HG02970 (cell line): Measurements from ENCODE around the gene ZNF780B.

ENCODE experiments used
- ATAC-seq: cut with Tn5 transposase; IDR thresholded peaks from one replicate; pipeline ENCODE4 v1.9.1; 2021; ENCODE audit warnings: mild to moderate bottlenecking, moderate library complexity, moderate number of reproducible peaks; ENCODE audit not compliant: unreplicated experiment, low FRiP score

Gene ZNF780B

GRCh38 chr19:40055832-40056504 lies at the start of gene ZNF780B:
TSS of gene ZNF780B (minus strand) at chr19:40056231. CDS start at chr19:40050332, 5,899 bp downstream.
- no peak for ATAC-seq

DNA sequence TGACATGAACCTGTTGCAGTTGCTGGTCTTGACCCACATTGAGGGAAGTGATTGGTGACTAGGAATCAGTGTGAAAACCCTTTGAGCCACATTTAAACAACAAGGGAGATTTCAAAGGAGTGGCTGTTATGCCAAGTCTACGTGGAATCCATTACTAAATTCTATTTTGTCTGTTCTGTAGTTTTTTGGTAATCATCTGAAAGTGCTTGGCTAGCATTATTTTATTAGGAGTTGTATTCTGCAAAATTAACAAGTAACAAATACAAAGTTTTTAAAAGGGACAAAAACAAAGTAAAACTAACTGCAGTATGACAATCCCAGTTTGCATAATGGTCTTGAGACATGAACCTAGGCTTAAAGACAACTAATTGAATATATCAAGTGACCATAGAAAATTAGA lies 48.7 kb upstream of the ZNF780B start:
- ATAC-seq: no peak

DNA sequence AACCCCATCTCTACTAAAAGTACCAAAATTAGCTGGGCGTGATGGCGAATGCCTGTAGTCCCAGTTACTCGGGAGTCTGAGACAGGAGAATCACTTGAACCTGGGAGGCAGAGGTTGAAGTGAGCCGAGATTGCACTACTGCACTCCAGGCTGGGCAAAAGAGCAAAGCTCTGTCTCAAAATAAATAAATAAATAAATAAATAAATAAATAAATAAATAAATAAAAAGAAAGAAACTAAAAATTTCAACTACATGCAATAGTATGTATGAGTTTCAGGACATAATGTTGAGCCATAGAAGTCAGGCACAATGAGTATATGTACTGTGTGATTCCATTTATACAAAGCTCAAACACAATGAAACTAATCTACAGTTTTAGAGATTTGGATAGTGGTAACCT lies 47.6 kb upstream of the ZNF780B start:
- no peak for ATAC-seq

DNA sequence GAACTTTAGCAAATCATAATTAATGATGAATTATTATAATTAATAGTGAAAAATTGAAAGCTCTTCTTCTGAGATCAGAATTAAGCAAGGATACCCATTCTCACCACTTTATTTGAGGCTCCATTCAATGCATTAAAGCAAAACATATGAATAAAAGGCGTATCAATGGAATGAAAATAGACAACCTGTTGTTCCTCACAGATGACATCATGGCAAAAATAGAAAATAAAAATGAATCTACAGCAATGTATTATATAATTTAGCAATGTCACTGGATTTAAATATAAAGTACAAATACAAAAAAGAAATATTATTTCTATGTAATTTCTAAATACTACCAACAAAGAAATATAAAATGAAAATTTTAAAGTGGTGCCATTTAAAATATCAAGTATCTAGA lies 45.8 kb upstream of the ZNF780B start:
- ATAC-seq: no peak

- no peak for ATAC-seq
Observed at GRCh38 chr19:40093416-40093815, 37.4 kb upstream of the ZNF780B start.

- ATAC-seq: no peak
Observed at GRCh38 chr19:40091205-40092129, 35.4 kb upstream of the ZNF780B start.

DNA sequence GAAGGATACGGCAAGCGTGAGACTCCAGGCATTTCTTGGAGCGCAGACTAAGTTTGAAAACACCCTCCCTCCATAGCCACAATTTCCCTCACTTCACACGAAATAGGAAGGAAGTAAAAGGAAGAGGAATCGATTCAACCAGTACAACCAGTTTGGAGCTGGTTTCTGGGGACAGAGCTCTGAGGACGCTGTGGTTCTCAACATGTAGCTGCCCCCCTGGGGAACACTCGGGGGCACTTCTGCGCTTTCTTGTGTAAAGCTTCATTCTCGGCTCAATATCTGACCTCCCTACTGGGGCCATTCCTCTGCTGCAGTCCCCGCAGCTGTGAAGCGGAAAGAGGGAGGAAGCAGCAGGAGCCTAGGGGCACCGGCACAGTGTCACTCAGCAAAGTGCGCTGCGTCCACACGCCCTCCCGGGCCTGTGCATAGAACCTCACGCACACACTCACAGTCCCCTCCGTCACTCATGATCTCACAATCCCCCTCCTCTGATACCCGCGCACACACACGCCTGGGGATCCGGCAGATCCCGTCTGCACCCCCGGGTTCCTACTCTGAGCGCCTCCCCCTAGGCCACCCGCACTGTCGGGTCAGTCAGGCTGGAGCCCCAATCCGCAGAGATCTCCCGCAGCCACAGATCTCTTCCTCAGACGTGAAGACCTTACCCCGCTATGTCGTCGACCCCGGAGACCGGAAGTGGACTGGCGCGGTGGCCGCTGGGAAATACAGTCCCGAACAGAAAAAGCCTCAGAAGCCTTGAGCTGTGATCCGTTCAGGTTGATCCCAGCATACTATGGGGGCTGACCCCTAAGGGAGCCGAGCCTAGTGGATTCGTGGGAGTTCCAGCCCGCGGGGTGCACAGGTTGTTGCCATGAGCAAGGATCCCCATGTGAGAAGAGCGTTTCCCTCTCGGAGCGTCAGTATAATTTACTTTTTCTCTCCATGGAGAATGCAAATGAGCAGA lies 34.5 kb upstream of the ZNF780B start, which contains the start of gene ZNF780A:
Gene ZNF780A (minus strand): TSS at position 703 of the 964 bp plus-strand sequence. CDS start 6,190 bp downstream, outside the sequence.
- ATAC-seq: peak; percentile 71

- ATAC-seq: no peak
Observed at GRCh38 chr19:40089462-40089861, 33.4 kb upstream of the ZNF780B start.

GRCh38 chr19:40088299-40089047 lies 32.4 kb upstream of the ZNF780B start:
- ATAC-seq: no peak

DNA sequence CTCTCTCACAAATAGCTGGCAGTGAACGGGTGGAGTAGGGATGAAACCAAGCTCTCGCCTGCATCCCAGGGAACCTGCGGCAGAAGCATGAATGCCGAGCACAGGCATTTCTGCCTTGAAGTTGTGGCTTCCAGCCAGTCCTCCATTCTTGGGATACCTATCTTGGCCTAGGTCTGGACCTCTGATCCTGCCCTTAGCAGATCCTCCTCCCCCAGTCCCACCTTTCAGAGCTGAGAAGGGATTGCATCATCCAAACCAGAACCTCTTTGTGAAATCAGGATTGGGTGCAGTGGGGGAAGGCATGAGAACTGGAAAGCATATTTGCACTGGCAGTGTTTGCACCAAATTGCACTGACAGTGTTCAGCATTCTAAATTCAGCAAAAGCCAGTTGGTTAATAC lies 28.9 kb upstream of the ZNF780B start:
- no peak for ATAC-seq

DNA sequence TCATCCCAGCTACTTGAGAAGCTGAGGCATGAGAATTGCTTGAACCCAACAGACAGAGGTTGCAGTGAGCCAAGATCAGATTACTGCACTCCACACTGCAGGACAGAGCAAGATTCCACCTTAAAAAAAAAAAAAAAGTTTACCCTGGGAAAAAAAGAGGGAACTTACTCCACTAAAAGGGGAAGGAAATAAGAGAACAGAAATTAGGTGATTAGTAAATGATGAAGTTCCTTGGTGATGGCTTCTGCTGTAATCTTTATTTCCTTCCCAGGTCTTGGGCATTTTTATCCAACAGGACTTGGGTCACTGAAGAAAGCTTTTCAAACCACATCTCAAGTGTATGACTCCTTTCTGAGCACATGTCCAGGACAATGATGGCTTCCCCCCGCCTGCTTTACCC lies 25.4 kb upstream of the ZNF780B start:
- ATAC-seq: no peak

DNA sequence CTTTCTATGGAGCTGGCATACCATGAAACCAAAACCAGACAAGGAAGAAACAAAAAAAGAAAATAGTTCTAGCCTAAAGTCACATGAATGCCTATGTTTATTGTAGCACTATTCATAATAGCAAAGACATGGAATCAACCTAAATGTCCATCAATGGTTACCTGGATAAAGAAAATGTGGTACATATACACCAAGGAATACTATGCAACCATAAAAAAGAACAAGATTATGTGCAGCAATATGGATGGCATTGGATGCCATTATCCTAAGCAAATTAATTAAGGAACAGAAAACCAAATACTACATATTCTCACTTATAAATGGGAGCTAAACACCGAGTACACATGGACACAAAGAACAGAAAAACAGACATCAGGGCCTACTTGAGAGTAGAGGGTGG lies 24.3 kb upstream of the ZNF780B start:
- ATAC-seq: no peak

GRCh38 chr19:40078377-40078776 lies 22.3 kb upstream of the ZNF780B start:
- no peak for ATAC-seq

- no peak for ATAC-seq
Observed at GRCh38 chr19:40070058-40070457, 14.0 kb upstream of the ZNF780B start.

DNA sequence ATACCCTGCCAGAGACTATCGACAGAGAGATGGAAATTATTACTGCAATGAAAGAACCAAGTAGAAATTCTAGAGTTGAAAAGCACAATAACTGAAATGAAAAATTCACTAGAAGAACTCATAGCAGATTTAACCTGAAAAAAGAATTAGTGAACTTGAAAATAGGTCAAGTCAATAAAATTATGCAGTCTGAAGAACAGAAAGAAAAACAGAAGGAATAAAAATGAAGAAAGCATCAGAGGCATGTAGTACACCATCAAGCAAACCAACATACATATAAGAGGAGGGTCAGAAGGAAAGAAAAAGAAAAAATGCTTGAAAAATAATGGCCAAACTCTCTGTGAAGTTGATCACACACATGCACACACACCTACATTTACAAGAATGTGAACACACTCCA lies 3.6 kb upstream of the ZNF780B start:
- ATAC-seq: no peak

- no peak for ATAC-seq
Observed at GRCh38 chr19:40057166-40057565, 1.1 kb upstream of the ZNF780B start.

GRCh38 chr19:40056505-40056904 lies 474 bp upstream of the ZNF780B start:
- no peak for ATAC-seq

DNA sequence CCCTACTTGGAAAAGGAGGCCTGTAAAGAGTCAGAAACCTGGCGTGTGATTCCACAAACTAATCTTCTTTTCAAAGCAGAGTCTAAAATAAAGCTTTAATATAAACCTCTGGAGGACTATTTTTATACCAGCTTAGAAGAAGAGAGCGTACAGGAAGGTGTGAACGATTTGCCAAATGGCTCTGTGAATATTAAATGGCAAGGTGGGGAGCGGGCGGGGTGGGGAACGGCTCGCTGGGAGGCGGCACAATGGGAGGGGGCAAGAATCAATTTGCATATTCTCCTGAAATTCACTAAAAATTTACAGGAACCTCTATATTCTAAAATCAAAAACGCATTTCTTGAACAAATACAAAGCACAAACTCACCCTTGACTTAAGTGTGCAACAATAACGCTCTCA lies 982 bp downstream of the ZNF780B start:
- ATAC-seq: no peak

DNA sequence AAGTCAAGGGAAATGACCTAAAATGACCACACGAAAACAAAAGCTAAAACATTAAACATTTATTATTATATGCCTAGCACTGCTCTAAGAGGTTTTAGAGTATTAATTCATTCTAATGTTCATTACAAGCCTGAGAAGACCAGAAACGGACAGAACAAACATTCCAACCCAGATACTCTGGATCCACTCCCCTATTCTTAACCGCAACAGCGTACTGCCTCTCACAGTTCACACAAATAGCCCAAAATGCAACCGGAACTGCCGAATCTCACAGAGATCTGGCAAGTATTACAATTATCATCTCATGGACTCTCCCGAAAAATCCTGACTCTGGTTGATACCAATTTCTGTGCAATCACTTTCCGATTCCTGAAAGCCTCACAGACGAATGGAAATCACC lies 1.4 kb downstream of the ZNF780B start:
- ATAC-seq: no peak

- no peak for ATAC-seq
Observed at GRCh38 chr19:40053491-40053890, 2.5 kb downstream of the ZNF780B start.
